HG03025 (cell line): Measurements from ENCODE around the gene MAB21L3.
"Not testable (repeated sequence)": the region's sequence is repeated elsewhere in the genome, so short reads cannot be mapped to it uniquely, and the experiment has no call there.

Experiments used
- ATAC-seq: cut with Tn5 transposase; IDR thresholded peaks from one replicate; pipeline ENCODE4 v1.9.1; 2021; ENCODE audit warnings: mild to moderate bottlenecking, moderate library complexity; ENCODE audit not compliant: unreplicated experiment, low FRiP score

Gene MAB21L3

DNA sequence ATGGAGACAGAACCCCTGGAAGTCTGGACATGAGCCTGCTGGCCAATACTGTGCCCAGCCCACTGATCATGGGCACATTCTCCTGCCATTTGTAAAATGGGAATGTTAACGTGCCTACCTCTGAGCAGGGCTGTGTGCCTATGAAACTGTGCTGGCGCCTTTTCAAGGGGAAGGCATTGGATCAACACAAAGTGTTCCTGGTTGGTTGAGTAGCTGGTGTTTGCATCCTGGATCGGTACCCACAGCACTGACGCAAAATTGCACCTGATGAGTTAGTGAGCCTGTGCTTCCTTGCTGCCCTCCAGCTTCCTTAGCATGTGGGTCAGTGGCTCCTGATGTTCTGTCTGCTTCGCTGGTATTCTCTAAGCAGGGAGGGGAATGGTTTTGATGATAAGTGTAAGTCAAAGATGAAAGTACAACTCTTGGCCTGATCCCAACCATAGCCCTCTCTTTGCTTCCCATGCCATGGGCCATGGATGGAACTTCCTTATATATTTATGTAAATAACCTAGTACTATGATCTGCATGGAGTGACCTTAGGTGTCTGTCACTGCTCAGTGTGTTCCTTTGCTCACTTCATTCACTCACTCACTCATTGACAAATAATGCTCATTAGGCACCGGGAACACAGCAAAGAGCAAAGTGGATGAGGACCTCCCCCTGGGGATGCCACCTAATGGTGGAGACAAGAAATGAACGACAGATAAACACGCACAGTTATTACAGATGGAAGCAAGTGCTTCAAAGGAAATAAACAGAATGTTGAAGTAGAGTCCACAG, 22.7 kb downstream of the MAB21L3 start:
- no peak for ATAC-seq

DNA sequence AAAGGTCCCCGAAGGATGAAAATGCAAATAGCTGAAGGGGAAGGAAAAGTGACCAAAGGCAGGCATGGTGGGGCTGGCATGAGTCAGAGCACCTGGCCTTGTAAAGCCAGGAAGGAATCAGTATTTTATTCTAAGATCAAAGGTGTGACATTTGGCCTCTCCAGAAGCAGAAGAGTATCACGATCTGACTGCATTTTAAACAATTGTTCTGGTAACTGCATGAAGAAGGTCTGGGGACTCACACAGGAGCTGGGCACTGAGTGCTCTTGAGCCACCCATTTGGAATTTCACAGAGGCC, 23.2 kb downstream of the MAB21L3 start:
- no peak for ATAC-seq

DNA sequence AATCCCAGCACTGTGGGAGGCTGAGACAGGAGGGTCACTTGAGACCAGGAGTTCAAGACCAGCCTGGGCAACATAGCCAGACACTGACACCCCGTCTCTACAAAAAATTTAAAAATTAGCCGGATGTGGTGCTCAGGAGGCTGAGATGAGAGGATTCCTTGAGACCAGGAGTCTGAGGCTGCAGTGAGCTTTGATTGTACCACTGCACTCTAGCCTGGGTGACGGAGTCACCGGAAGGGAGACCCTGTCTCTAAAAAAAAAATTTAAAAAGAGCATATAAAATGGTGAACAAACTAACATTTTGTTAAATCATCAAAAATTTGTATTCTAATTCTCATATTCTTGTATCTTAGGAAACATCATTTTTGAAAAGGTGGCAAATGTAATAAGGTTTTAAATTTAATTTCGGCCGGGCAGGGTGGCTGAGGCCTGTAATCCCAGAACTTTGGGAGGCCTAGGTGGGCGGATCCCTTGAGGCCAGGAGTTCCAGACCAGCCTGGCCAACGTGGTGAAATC, 27.1 kb downstream of the MAB21L3 start:
- no peak for ATAC-seq

DNA sequence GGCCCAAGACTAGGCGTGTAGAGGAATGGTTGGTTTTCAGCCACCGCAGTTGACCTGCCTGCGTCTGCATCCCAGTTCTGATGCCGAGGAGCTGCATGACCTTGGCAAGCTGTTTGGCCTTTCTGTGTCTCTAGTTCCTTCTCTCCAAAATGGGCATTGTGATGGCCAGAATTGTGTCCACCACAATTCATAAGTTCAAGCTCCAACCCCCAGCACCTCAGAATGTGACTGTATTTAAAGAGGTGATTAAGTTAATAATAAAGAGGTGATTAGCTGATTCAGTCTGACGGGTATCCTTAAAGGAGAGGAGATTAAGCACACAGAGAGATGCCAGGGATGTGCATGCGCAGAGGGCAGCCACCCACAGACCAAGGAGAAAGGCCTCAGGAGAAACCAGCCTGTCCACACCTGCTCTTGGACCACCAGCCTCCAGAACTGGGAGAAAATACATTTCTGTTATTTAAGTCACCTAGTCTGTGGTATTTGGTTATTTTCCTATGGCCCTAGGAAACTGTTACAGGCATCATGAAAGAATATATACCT, 28.5 kb downstream of the MAB21L3 start:
- no peak for ATAC-seq

DNA sequence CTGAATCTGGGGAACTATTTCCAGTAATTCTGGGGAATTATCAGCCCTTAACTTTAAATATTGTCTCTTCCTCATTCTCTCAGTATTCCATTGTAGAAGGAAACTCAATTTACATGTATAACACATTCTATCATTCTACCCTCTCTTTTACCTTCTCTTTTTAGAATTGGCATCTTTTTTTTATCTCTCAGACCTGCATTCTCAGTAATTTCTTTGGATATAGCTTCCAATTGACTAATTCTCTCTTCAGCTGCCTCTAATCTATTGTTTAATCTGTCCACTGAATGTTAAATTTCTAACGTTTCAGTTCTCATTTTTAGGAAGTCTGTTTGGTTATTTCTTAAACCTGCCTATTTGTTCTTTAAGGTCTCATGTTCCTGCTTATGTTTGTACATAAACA, 33.0 kb downstream of the MAB21L3 start:
- no peak for ATAC-seq

DNA sequence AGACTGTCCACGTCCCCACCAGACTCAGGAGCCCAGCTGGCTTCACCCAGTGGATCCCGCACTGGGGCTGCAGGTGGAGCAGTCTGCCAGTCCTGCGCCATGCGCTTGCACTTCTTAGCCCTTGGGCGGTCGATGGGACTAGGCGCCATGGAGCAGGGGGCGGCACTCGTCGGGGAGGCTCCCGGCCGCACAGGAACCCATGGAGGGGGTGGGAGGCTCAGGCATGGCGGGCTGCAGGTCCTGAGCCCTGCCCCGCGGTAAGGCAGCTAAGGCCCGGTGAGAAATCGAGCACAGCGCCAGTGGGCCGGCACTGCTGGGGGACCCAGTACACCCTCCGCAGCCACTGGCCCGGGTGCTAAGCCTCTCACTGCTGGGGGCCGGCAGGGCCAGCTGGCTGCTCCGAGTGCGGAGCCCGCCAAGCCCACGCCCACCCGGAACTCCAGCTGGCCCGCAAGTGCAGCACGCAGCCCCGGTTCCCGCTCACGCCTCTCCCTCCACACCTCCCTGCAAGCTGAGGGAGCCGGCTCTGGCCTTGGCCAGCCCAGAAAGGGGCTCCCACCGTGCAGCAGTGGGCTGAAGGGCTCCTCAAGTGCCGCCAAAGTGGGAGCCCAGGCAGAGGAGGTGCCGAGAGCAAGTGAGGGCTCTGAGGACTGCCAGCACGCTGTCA, 35.4 kb downstream of the MAB21L3 start:
- ATAC-seq, result not testable (repeated sequence)

DNA sequence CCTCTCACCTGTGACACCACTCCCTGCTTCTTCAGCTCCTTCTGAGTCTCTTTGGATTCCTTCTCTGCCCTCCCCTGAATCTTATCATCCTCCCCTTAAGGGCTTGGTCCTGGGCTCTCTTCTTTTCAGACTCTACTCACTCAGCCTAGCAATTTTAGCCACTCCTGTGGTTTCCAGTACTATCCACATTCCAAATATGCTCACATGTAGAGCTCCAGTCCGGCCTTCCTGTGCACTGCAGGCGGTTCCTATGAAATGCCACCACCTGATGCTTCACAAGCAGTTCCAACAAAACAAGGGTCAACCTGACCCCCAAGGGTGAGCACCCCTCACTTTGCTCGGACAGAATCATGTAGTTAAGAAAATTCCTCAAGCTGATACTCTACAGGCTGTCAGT, 35.9 kb downstream of the MAB21L3 start:
- ATAC-seq, result no peak

DNA sequence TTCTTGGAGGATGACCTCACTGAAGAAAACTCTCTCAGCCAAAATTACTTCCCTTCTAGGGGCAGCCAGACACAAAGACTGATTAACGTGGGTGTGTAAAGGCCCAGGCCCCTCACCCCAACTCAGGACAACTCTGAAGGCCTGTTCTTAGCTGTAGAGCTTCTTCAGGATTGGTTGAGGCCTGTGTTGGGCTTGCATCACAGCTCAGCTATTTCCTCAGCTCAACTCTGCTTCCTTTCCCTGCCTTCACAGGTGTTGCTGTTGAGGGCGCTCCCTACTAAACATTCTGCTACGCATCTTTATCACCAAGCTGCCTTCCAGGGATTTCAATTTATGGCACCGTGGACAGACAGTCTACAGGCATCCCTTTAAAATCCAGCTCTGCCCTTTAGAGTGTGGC, 36.8 kb downstream of the MAB21L3 start:
- ATAC-seq, result no peak

DNA sequence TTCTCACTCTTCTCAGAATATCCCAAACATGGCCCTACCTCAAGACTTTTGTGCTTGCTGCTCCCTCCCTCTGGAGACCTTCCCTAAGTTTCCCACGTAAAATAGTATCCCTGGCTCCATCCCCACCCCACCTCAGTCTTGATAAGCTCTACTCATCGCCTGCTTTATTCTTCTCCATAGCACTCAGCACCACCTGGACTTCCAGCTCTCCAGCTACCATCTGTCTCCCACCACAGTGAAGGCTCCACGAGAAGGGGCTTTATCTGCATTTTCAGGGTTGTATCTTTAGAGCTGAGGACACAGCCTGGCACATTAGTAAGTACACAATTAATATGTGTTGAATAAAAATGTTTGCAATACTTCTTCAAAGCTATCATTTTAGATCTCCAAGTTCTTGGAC, 37.8 kb downstream of the MAB21L3 start:
- no peak for ATAC-seq

DNA sequence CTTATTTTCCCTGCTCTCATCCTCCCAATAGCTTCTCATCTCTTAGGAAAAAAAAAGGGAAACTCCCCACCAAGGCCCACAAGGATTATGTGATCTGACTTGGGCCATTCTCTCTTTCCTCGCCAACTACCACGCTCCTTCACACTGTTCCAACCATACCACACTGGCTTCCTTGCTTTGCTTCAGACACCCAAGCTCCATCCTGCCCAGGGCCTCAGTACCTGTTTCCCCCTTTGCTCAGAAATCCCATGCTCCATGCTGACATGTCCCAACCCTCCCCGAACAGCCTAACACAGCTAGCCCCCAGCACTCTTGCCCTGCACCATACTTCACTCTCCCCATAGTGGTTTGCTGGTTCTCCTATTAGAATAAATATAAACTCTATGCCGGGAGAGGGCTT, 39.2 kb downstream of the MAB21L3 start:
- ATAC-seq, result no peak

DNA sequence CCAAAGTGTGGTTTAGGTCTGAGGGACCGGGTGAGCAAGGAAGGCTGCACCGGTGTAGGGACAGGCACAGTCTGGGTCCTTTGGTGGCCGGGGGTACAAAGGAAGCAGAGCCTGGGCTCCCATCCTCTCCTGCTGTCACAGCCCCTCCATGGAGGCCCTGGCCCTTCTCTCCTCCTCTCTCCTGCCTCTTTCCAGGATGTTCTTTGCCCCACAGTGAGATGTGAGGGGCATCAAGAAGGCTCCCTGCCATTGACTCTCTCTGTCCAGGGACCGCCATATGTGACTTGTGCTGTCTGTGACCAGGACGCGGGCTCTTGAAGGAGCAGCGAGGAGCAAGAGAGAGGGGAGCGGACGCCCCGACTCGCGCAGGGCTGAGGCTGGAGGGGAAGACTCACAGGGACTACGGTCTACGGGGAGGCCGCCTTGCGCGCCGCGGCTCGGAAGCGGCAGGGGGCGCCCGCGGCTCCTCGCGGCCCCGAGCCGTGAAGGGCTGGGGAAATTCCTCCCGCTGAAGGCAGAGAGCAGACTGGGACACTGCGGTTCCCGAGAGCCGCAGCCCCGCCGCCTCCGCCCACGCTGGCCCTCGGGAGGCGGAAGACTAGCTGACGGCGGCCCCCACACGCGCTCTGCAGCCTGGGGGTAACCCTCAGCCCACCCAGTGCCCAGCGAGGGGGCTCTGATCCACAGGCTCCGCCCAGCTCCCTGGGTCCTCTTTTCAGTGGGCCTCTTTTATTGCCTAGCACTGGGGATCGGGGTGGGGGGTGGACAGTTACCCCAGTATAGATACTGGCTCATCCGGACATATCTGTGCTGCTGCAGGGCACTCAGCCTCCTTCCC, 40.8 kb downstream of the MAB21L3 start:
- ATAC-seq, result peak; percentile 74

DNA sequence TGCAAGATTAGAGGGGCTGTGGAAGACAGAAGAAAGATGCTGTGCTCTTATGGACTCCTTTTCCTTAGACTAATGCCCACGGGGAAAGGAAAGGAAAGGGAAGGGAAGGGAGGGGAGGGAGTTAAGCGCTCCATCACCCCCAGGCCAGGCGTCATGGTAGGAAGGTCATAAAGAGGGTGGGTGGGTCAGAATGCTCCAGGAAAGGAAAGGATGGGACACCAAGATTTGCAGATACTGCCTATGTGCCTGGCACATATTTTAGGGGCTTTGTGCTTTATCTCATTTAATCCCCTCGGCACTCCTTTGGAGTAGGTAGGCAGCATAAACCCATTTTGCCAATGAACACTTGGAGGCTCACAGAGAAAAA, 41.4 kb downstream of the MAB21L3 start:
- no peak for ATAC-seq

DNA sequence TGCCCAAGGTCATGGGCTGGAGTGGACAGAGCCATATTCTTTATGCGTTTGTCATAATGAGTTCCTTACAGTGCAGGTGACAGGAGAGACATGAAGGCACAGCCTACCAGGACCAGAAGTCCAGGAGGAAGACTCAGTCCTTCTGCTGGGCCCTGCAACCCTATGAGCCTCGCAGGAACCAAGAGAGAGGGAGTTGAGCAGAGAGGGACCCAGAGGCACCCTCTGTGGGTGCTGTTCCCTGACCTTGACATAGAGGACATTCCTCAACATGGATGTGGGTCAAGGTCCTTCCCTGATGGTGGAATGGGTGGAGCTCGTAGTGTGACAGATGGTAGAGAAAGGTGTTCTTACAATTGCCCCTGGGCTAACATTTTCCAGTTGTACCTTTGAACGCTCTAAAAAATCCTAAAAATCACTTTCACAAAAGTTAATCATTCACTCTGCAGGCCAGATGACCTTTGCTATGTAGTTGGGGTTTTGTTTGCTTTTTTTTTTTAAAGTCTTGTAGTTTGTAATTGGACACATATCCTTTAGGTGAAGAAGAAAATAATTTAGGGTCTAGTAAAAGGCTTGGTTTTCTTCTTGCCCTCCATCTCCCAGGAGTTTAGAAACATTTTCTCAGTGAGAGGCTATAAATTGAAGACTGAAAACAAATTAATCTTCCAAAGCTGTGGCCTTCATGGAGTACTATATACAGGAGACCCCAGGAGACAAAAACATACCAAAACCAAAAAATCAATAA, 41.9 kb downstream of the MAB21L3 start:
- no peak for ATAC-seq

DNA sequence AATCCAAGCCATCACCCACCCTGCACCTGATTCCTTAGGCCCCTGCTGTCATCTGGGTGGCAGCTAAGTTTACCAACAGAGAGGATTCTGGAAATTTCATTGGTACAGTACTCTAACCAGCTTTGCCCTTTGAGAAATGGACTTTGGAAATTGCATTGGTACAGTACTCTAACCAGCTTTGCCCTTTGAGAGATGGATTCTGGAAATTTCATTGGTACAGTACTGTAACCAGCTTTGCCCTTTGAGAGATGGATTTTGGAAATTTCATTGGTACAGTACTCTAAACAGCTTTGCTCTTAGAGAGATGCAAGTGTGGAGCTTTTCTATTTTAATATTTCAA, 42.5 kb downstream of the MAB21L3 start:
- no peak for ATAC-seq

DNA sequence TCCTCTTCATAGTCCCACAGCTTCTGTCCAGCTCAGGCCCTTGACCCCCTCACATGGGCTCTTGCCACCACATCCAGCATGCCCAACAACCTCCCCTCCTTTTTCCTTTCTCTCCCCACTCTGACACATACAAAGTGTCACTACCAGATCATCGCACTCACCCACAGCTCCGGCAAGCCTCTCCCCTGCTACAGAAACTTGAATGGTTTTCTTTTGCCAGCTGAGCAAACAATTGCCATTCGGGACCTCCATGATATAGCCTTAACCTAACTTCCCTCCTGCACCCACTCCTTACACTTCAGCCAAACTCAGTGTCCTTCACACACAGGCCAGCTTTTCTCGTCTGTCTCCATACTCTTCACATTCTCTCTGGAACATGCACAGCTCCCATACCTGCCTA, 43.3 kb downstream of the MAB21L3 start:
- ATAC-seq, result no peak

DNA sequence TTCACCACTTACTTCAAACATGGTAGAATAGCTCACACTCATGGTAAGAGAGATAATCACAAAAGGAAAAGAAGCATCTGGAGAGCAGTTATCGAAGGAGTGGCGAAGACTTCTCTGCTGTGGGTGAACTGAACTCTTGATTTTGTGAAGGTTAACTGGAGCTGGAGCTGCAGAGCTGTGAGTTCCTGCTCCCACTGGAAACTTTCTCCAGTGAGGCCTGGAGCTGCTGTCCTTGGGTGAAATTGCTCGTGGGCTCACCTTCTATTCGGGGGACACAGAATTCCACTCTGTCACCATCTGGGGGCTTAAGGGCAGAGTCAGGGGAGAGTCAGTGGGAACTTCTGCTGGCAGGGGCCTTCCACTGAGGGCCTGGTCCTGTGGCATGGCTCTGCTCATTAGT, 45.9 kb downstream of the MAB21L3 start:
- ATAC-seq, result no peak

DNA sequence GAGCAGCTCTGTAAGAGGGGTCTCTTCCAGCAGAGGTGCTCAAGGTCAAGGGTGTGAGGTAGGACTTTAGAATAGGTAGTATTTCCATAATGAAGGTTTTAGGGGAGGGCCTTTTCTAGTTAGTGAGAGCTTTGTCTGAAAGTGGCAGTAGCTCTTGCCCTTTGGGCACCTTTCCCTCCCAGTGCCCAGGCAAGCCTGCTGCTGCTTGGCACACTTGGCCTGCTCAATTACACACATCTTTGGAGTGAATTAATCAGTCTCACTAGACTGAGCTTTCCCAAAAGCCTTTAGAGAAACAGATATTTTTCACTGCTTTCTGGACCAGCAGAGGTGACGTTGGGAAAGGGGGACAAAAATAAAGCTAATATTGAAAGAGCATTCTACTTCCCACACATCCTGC, 48.0 kb downstream of the MAB21L3 start:
- ATAC-seq, result no peak

DNA sequence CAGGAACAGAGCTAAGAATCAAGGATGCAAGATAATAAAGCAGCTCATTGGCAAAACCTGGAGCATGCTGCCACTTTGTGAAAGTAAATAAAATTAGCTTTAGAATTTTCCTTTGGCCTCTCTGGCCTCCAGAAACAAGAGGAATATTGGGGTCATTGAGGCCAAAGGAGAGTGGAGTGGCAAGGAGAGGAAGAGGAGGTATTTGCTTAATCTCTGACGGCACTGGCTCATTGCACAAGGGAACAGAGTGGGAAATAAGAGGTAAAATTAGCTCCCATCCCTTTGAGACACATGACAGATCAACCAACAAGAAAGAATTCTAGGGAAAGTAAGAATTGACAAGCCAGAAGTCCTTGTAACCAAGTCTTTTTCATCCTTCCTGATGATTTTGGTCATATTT, 48.4 kb downstream of the MAB21L3 start:
- no peak for ATAC-seq

DNA sequence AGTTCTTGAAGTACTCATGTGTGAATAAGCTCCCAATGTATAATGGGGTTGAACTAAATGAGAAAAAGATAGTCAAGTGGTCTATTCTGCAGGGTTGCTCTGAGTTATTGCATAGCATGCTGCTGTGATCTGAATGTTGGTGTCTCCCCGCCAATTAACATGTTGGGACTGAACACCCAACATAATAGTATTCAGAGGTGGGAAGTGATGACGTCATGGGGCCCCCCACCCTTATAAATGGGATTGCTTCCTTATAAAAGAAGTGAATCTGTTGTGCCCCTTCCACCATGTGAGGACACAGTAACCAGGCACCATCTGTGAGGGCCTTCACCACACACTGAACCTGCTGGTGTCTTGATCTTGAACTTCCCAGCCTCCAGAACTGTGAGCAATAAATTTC, 50.2 kb downstream of the MAB21L3 start:
- ATAC-seq, result no peak

DNA sequence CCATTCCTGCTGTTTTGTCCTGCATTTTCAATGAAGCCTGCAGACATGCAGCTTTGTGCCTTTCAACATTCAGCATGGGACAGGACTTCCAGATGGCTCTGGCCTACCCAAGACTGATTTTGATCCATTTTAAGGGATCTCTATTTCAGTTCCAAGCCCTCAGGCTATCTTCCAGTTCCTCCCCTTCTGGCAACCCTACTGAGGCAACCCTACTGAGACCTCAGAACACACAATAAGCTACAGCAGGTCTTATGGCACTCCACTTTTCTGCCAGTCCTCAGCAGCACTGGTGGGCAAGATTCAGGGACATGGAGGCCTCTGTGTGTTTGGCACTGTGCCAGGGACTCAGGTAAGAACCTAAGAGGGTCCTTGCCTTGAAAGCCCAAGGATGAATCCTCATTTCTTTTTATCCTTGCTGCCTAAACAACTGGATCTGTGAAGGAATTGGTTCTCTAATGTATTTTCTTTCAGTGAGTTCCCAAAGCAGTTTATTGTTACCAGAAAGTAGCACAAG, 50.7 kb downstream of the MAB21L3 start:
- ATAC-seq, result no peak
